GM19035 (cell line): ENCODE results near the gene TK2.
"Not testable (repeated sequence)": the region's sequence is repeated elsewhere in the genome, so short reads cannot be mapped to it uniquely, and the experiment has no call there.

Experiments
- ATAC-seq: cut with Tn5 transposase; IDR thresholded peaks from one replicate; pipeline ENCODE4 v1.9.1; 2021; ENCODE audit not compliant: unreplicated experiment

TK2 gene

DNA sequence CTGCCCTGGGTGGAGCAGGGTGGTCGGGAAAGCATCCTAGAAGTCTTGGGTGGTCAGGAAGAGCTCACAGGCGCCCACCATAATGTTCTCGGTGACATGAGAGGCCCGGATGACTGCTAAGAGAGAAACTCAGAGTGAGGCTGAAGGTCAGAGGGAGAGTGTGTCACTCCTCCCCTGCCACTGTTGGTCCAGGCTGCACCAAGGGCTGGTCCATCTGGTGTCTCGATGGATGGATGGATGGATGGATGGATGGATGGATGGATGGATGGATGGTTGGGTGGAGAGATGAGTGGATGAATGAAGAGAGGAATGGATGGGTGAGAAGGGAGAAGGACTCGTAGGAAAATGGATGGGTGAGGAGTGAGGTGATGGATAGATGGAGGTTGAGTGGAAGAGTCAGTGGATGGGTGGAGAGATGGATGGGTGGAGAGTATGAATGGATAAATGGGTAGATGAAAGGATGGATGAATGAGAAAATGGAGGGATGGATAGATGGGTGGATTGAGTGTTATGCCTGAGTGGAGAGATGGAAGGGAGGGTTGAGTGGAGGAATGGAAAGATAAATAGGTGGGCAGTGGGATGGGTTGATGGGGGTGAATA lies 79.9 kb downstream of the TK2 start:
- no peak for ATAC-seq

DNA sequence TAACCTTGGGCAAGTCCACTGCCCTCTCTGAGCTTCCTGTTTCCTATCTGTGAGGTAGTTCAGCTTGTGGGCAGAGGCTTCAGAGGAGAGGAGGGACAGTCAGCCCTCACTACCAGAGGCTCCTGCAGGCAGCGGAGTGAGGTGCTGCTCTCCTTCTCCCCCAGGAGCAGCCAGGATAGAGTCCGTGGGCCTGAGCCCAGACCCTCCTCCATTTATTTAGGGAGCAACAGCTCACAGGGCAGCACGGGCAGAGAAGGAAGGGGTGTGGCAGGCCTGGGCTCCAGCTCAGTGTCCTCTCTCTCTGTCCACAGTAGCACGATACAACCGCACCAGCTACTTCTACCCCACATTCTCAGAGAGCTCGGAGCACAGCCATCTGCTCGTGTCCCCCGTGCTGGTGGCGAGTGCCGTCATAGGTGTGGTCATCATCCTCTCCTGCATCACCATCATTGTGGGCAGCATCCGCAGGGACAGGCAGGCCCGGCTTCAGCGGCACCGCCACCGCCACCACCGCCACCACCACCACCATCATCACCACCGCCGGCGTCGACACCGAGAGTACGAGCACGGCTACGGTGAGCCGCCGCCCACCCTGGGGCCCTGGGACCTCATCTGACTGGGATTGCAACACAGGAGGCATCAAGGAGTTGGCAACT lies 80.5 kb downstream of the TK2 start:
- no peak for ATAC-seq

DNA sequence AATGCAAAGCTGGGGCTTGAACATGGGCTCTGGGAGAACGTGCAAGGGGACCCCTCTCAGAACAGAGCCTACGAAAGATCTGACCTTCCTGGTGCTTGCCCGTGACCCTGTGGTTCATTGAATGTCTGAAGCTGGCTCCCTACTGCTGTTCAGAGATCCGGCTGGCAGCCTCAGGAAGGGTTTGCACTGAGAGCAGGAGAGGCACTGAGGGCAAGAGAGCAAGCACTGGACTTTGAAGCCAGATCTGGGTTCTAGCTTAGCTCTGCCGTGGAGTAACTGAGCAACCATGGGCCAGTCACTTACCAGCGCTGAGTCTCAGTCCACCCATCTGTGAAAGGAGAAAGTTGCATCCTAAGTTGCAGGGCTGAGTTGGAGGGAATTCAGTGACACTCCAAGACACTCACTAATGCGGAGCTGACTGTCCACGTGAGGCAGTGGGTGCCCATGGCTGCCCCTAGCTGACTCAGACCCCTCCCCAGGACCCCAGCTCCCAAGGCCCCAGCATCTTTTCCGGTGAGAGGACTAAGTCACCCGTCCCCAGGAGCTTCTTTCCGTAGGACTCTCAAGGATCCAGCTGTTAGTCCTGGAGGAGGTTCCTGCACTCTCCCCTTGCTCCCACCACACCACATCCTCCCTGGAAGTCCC lies 81.5 kb downstream of the TK2 start:
- no peak for ATAC-seq

DNA sequence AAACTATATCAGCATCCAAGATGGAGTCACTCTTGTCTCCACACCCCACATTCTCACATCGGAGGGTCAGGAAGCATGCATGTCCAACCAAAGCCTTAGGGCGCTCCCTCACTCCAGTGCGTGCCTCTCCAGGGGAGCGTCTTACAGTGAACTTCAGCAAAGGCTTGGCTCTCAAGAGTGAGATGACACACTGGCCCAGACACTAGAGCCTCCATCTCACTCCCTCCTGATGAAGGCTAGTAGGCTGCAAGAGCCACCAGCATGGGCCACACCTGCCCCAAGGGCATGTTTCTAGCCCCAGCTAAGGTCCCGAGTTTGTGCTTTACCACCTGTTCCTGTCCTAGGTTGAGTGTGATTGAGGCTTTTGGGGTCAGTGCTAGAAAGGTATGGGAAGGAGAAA lies 82.3 kb downstream of the TK2 start:
- ATAC-seq = no peak

DNA sequence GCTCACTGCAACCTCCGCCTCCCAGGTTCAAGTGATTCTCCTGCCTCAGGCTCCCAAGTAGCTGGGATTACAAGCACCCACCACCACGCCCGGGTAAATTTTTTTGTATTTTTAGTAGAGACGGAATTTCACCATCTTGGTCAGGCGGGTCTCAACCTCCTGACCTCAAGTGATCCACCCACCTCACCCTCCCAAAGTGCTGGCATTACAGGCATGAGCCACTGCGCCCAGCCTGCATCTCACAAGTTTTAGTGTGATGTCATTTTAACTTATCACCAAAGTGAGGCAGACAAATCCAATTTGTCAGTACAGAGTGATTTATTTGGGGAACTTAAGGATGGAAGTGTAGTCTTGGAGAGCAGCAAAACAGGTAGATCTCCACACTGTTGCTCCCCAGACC lies 83.3 kb downstream of the TK2 start:
- not testable (repeated sequence) for ATAC-seq

DNA sequence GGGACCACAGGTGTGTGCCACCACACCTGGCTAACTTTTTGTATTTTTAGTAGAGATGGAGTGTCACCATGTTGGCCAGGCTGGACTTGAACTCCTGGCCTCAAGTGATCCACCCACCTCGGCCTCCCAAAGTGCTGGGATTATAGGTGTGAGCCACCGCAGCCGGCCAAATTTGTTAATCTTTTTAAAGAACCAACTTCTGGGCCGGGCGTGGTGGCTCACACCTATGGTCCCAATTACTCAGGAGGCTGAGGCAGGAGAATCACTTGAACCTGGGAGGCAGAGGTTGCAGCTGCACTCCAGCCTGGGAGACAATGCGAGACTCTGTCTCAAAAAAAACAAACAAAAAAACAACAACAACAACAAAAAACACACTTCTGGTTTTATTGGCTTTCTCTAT lies 84.0 kb downstream of the TK2 start:
- ATAC-seq = not testable (repeated sequence)

DNA sequence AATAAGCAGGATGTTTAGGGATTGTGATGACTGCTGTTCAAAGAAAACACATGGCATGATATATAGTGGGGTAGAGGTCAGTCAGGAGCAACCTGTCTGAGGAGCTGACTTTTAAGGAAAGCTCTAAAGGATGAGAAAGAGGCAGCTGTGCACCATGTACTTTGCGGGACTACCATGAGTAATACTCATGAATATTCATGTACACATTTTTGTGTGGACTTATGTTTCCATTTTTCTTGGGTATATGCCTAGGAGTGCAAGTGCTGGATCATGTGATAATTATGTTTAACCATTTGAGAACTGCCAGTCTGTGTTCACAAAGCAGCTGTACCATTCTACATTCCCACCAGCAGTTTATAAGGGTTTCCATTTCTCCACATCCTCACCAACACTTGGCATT lies 87.0 kb downstream of the TK2 start:
- ATAC-seq = no peak

DNA sequence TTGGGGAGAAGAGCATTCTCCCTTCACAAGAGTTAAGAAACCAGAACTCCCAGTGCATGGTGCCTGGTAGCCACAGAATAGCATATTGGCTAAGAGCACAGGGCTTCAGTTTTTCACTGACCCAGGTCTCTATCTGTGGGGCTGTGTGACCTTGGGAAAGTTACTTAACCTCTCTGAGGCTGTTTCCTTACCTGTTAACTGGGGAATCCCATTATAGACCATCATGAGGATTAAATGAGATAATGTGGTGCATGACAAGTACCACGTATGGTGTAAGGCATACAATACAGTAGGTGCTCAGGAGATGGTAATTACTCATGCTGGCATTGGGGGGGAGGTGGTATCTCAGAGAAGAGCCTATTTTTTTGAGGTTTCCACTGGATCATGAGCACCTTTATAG lies 89.2 kb downstream of the TK2 start:
- ATAC-seq = no peak

DNA sequence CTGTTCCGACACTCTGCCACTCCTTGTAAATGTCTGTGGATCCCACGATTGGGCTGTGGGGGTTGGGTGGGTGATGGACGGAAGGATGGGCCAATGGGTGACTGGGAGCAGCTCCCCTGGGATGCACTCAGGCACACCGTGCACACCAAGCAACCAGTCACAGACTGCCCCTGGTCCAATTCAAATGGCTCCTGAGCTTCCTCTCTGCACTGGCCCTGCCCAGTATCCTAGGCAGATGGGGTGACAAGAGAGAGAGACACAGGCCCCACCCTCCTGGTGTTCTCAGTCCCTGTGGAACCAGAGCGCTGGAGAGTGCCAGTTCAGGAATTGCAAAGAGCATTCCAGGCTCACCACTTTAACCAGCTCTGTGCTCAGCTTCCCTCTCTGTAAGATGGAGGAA lies 90.0 kb downstream of the TK2 start:
- no peak for ATAC-seq

DNA sequence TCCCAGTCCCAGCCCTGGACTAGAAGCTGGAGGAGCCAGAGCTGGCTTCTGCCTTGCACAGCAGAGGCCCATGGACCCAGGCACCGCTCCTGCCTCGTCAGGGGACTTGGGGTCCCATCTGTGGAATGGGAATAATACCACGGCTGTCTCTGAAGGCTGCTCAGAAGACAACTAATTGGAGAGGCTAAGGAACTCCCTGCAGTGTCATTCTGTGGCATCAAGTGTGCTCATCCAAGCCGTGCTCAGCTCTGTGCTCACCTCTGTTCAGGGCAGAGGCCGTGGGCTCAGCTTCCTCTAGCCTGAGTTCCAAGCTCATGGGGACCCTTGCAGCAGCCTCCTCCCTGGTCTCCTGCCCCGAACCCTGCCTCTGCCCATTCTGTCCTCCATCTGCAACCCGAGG lies 91.1 kb downstream of the TK2 start:
- ATAC-seq = no peak

DNA sequence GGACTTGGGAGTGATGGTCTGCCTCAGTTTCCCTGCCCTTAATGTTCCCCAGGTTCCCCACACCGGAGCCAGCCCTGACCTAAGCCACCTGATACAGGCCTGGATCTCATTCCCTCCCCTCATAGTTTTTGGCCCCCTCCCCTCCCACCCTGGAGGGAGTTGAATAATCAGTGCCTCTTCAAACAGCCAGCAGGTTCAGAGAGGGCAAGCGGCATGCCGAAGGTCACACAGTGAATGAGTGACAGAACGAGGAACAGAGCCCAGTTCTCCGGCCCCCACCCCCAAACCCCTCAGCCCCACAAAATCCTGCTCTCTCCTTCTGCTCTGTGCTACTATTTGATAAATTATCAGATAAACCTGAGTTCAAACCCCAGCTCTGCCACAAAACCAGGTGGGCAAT lies 91.6 kb downstream of the TK2 start:
- ATAC-seq = no peak
